ENCODE data around the gene GJA4.
"Not testable (repeated sequence)": the region's sequence is repeated elsewhere in the genome, so short reads cannot be mapped to it uniquely, and the experiment has no call there.

The GJA4 gene

GRCh38 chr1:34792424-34792823 lies 375 bp upstream of the GJA4 start:
- DNase-seq, result no peak

GRCh38 chr1:34794001-34794789 lies 1.4 kb downstream of the GJA4 start:
- DNase-seq, result no peak

- DNase-seq, result no peak
Measured at GRCh38 chr1:34794790-34795180, 2.0 kb downstream of the GJA4 start.

- DNase-seq, result no peak
Measured at GRCh38 chr1:34795916-34796315, 3.1 kb downstream of the GJA4 start.

GRCh38 chr1:34796990-34797389 lies 4.2 kb downstream of the GJA4 start:
- no peak for DNase-seq

GRCh38 chr1:34800214-34800613 lies 7.4 kb downstream of the GJA4 start:
- DNase-seq, result no peak

GRCh38 chr1:34803770-34804169 lies 11.0 kb downstream of the GJA4 start:
- no peak for DNase-seq

GRCh38 chr1:34806396-34806795 lies 13.6 kb downstream of the GJA4 start:
- DNase-seq, result no peak

GRCh38 chr1:34808051-34808810 lies 15.4 kb downstream of the GJA4 start:
- no peak for DNase-seq

- DNase-seq, result not testable (repeated sequence)
Measured at GRCh38 chr1:34810781-34811180, 18.0 kb downstream of the GJA4 start.

GRCh38 chr1:34816332-34816731 lies 23.5 kb downstream of the GJA4 start:
- no peak for DNase-seq

GRCh38 chr1:34816778-34817177 lies 24.0 kb downstream of the GJA4 start:
- no peak for DNase-seq

GRCh38 chr1:34818862-34819261 lies 26.1 kb downstream of the GJA4 start:
- DNase-seq, result not testable (repeated sequence)

- no peak for DNase-seq
Measured at GRCh38 chr1:34822202-34822601, 29.4 kb downstream of the GJA4 start.

- no peak for DNase-seq
Measured at GRCh38 chr1:34824817-34825454, 32.1 kb downstream of the GJA4 start.

GRCh38 chr1:34825455-34826091 lies 32.8 kb downstream of the GJA4 start:
- DNase-seq, result no peak

GRCh38 chr1:34827341-34827941 lies 34.6 kb downstream of the GJA4 start:
- no peak for DNase-seq

GRCh38 chr1:34828611-34829010 lies 35.8 kb downstream of the GJA4 start:
- no peak for DNase-seq

- DNase-seq, result no peak
Measured at GRCh38 chr1:34829250-34829649, 36.5 kb downstream of the GJA4 start.

- DNase-seq, result no peak
Measured at GRCh38 chr1:34831721-34832246, 39.0 kb downstream of the GJA4 start.

GRCh38 chr1:34833711-34834110 lies 40.9 kb downstream of the GJA4 start:
- no peak for DNase-seq

GRCh38 chr1:34839526-34840305 lies 46.9 kb downstream of the GJA4 start:
- DNase-seq, result no peak

Measured in NCI-H446 (cell line).